ENCODE data around the gene LHPP.

DNA sequence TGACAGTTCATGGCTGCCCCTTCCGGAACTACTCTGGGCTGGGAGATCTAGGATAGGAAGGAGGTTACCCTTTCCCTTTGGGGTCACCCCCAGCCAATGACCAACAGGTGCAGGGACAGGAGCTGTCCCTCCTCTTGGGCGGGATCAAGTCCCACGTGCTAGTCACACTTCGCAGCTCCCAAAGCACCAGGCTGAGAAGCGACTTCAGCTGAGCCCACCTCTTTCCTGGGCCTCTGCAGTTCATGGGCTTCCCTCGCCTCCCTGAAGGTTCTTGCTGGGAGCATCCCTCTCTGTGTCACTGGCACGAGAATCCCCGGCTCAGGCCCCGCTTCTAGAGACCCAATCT is 167.0 kb downstream of the LHPP start:
- TF ChIP-seq, protein P1, sequence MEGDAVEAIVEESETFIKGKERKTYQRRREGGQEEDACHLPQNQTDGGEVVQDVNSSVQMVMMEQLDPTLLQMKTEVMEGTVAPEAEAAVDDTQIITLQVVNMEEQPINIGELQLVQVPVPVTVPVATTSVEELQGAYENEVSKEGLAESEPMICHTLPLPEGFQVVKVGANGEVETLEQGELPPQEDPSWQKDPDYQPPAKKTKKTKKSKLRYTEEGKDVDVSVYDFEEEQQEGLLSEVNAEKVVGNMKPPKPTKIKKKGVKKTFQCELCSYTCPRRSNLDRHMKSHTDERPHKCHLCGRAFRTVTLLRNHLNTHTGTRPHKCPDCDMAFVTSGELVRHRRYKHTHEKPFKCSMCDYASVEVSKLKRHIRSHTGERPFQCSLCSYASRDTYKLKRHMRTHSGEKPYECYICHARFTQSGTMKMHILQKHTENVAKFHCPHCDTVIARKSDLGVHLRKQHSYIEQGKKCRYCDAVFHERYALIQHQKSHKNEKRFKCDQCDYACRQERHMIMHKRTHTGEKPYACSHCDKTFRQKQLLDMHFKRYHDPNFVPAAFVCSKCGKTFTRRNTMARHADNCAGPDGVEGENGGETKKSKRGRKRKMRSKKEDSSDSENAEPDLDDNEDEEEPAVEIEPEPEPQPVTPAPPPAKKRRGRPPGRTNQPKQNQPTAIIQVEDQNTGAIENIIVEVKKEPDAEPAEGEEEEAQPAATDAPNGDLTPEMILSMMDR (conservative IDR thresholded peaks at IDR 0.05; ENCODE audit: low read depth in 2 of 2), result no peak
- TF ChIP-seq POLR2AphosphoS5 (IDR thresholded peaks at IDR 0.05; ENCODE audit: low read depth) (no peak), EZH2 (IDR thresholded peaks at IDR 0.05; ENCODE audit: low read depth, unreplicated experiment) (no peak)

Measured in GM23338 (cell line).